HG03066 (cell line): ENCODE measurements around the gene ESRP2.

Experiments
- ATAC-seq: cut with Tn5 transposase; IDR thresholded peaks from one replicate; pipeline ENCODE4 v1.9.1; 2021; ENCODE audit warnings: low read depth; ENCODE audit not compliant: unreplicated experiment

Gene ESRP2

DNA sequence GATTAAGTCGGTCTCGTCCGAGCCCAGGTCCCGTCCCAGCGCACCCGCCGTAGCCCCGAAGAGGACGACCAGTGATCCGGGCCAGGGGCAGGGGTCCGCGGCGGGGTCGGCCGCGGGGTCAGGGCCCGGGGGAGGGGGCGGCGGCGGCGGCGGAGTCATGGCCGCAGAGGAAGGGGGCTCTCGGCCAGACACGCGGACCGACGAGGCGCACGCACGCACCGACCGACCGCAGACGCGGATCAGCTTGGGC is at the start of gene ESRP2:
Gene ESRP2, minus strand, starts transcription at position 241 of the 250 bp plus-strand sequence. Its CDS starts 82 bp downstream, at position 159.
- no peak for ATAC-seq

GRCh38 chr16:68285683-68286082 is 49.8 kb upstream of the ESRP2 start:
- ATAC-seq = no peak

GRCh38 chr16:68284847-68285246 is 48.9 kb upstream of the ESRP2 start:
- peak; percentile 55 for ATAC-seq

- no peak for ATAC-seq
Measured at GRCh38 chr16:68283801-68284598, 48.1 kb upstream of the ESRP2 start.

GRCh38 chr16:68283346-68283745 is 47.4 kb upstream of the ESRP2 start:
- ATAC-seq = no peak

GRCh38 chr16:68282064-68282452 is 46.1 kb upstream of the ESRP2 start:
- ATAC-seq = no peak

GRCh38 chr16:68281368-68282063 is 45.6 kb upstream of the ESRP2 start:
- ATAC-seq = no peak

DNA sequence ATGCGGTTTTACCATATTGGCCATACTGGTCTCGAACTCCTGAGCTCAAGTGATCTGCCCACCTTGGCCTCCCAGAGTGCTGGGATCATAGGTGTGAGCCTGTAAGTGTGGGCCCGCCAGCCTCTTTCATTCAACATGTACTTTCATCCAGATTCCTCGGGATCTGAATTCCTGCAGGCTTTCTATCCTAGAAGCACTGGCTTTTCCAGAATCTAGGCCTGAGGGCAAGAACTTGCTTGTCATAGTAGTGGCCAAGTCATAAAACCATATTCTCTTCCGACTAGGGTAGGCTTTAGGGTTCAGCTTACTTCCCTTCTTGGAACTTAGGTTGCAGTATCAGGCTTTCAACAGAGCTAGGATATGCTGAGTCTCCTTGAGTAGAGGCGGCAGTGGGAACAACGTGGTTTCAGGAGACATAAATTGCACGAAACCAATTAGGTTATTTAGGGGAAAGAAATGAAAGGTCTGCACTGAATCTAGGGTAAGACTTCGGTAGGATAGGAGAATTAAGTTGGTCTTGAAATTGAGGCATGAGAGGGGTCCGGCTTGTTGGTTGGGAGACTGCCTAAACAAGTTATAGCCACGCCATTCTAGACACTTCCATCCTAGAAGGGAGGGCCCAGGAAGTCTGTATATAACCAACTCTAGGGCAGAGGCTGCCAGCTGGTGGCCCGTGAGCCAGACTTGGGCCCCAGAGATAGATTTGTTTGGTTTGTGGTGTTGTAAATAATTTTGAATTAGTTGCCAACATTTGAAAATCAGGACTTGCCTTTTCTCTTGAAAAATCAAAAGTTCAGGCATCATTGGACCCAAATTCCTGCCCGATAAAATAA is 44.0 kb upstream of the ESRP2 start:
- no peak for ATAC-seq

DNA sequence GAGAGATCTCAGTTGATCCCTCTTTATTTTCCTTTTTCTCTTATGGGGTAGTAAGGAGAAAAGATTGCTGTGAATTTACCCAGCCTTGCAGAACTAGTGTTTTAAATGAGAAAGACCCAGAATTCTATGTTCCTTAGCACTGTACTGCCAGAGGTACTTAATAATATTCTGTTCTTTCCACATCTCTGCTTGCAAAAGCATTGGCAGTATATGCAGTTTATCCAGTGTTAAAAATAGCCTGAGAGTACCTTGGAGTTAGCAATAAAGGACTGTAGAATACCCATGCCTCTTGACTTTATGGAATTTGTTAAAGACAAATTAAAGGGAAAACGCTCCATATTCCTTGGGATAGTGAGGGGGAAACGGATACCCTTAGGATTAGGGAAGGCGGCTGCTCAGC is 40.3 kb upstream of the ESRP2 start:
- ATAC-seq = no peak

GRCh38 chr16:68275611-68276191 is 39.8 kb upstream of the ESRP2 start:
- peak; percentile 72 for ATAC-seq

DNA sequence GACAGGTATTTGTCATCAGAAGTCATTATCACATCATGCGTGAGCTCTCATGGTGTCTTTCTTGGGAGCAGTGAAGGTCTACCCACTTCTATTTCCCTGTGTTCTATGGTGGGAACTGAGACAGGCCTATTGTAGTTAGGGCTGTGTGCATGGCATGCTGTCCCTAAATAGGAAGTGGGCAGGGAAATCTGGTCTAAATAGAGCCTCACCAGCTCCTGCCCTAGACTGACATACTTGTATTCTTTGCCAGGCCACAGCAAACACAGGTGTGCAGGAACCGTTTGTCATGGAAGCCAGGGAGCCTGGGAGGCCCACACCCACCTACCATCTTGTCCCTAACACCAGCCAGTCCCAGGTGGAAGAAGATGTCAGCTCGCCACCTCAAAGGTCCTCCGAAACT is 38.5 kb upstream of the ESRP2 start:
- ATAC-seq = no peak

DNA sequence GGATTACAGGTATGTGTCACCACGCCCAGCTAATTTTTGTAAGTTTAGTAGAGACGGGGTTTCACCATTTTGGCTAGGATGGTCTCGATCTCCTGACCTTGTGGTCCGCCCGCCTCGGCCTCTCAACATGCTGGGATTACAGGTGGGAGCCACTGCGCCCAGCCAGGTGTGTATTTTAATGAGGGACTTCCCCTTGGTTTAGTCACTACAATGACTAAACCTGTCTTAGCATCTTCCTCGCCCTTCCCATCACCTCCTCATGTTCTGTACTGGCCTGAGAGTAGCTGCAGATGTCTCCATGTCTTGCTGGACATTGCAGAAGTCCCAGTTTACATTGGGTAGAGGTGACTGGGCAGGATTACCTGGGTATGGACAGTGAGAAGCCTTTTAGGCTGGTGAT is 38.0 kb upstream of the ESRP2 start:
- no peak for ATAC-seq

GRCh38 chr16:68273459-68273858 is 37.5 kb upstream of the ESRP2 start:
- ATAC-seq = no peak

- no peak for ATAC-seq
Measured at GRCh38 chr16:68272507-68273209, 36.7 kb upstream of the ESRP2 start.

GRCh38 chr16:68270353-68270752 is 34.4 kb upstream of the ESRP2 start:
- no peak for ATAC-seq

DNA sequence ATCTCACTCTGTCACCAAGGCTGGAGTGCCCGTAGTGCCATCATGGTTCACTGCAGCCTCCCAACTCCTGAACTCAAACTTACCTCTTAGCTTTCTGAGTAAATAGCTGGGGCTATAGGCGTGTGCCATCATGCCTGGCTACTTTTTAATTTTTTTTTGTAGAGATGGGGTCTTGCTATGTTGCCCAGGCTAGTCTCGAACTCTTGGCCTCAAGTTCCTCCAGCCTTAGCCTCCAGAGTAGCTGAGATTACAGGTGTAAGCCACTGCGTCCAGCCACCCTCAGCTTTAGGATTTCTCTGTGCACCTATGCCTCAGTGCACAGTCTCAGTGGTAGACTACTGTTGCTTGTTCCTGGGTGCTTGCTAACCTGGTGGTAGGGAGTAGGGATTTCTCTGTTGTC is 33.9 kb upstream of the ESRP2 start:
- ATAC-seq = no peak

DNA sequence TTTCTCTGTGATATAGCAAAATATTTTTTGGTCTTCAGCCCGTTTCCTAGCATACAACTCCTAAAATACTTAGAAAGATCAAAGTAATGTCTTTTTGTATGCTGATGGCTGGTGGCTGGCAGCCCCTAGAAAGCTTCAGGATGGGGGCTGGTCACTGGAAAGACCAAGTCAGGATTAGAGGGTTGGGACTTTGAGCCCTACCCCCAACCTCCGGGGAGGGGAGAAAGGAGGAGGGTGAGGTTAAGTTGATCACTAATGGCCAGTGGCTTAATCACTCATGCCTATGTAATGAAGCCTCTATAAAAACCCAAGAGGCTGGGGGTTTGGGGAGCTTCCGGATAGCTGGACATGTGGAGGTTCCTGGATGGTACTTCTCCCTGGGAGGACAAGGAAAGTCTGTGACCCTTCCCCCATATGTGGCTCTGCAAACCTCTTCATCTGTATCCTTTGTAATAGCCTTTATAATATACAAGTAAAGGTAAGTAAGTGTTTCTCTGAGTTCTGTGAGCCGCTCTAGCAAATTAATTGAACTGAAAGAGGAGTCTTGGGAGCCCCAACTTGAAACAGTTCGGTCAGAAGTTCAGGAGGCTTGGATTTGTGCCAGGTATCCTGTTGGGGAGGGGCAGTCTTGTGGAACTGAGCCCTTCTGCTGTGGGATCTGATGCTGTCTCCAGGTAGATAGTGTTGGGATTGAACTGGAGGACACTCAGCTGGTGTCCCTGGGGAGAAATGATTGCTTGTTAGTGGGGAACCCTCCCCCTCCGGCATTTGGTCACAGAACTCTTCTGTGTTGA is 31.9 kb upstream of the ESRP2 start:
- no peak for ATAC-seq

DNA sequence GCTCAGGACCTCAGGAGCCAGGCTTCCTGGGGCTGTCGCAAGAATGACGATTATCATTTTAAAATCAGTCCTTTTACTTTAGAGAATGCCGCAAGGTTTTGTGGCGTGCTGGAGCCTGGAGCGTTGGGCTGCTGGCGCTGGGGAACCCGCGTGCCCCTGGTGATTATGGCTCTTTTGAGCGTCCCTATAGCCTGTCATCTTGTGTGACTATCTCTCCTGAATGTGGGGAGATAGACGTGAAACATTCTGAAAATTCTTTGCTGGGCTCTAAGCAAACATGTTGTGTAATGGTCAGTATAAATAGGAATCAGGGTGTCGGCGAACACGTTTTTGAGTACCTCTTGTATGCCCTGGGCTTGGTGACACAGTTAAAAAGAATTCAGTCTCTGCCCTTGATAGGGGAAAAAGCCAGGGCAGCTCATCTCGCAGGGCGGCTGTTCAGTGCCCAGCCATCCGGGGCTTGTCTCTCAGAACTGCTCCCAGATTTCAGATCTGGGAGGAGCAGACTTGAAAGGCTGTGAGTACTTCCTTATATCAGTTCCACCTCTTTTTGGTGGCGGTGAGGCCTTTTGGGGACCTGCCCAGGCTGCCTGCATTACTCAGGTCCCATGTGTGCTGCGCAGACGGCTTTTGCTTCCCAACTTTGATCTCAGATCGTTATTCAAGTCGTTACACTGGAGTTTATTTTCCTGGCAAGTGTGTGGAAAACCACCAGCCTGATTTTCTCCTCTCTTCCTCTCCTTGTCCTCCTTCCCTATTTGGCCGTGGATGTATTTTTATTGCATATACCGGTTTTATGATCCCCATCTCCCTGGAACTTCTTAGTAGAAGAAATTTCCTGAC is 29.4 kb upstream of the ESRP2 start:
- no peak for ATAC-seq
